SK-N-SH treated with all-trans-retinoic acid at 6 μM for 48 hours (cell line): Measurements from ENCODE around the gene RYR1.
"Not testable (repeated sequence)": the region's sequence is repeated elsewhere in the genome, so short reads cannot be mapped to it uniquely, and the experiment has no call there.

ENCODE experiments used
- ATAC-seq: fragments of 200-7000 bp; cut with Tn5 transposase; 3 replicates; pipeline ENCODE4 v1.9.1; 2020; ENCODE audit warnings: mild to moderate bottlenecking, moderate library complexity
- ARNTL ChIP-seq: fragments of 450-650 bp; formaldehyde crosslinking; IDR thresholded peaks from 2 replicates; pipeline ENCODE4 v1.5.0; 2020; ENCODE audit warnings: low read depth, mild to moderate bottlenecking, moderate library complexity, borderline replicate concordance
- BACH2 ChIP-seq: fragments of 250-450 bp; sonication (Bioruptor Pico); IDR thresholded peaks from 2 replicates; pipeline ENCODE4 v1.9.0; 2021; ENCODE audit warnings: mild to moderate bottlenecking, borderline replicate concordance
- CSDC2 ChIP-seq: fragments of 250-450 bp; sonication (Bioruptor Pico); IDR thresholded peaks from 2 replicates; pipeline ENCODE4 v1.5.0; 2020; ENCODE audit warnings: mild to moderate bottlenecking, moderate library complexity
- ESRRG ChIP-seq: fragments of 250-450 bp; sonication (Bioruptor Pico); IDR thresholded peaks from 2 replicates; pipeline ENCODE4 v1.6.1; 2021; ENCODE audit warnings: mild to moderate bottlenecking
- GLIS3 ChIP-seq: fragments of 250-450 bp; sonication (Bioruptor Pico); IDR thresholded peaks from 2 replicates; pipeline ENCODE4 v1.5.0; 2020; ENCODE audit warnings: mild to moderate bottlenecking, moderate library complexity
- ISL1 ChIP-seq: fragments of 250-450 bp; sonication (Bioruptor Pico); IDR thresholded peaks from 2 replicates; pipeline ENCODE4 v2.1.2; 2022; ENCODE audit warnings: mild to moderate bottlenecking, moderate library complexity
- OSR1 ChIP-seq: fragments of 250-450 bp; sonication (Bioruptor Pico); IDR thresholded peaks from 2 replicates; pipeline ENCODE4 v1.8.0; 2022; ENCODE audit warnings: moderate library complexity, mild to moderate bottlenecking, inconsistent platforms
- PPARA ChIP-seq: fragments of 250-450 bp; sonication (Bioruptor Pico); IDR thresholded peaks from 2 replicates; pipeline ENCODE4 v1.5.0; 2020; ENCODE audit warnings: mild to moderate bottlenecking, borderline replicate concordance
- RARB ChIP-seq: fragments of 250-450 bp; sonication (Bioruptor Pico); IDR thresholded peaks from 2 replicates; pipeline ENCODE4 v1.8.0; 2021; ENCODE audit warnings: mild to moderate bottlenecking, moderate library complexity
- SNAI2 ChIP-seq: fragments of 250-450 bp; sonication (Bioruptor Pico); IDR thresholded peaks from 2 replicates; pipeline ENCODE4 v1.5.0; 2020; ENCODE audit warnings: mild to moderate bottlenecking, moderate library complexity
- TCF4 ChIP-seq: fragments of 250-450 bp; sonication (Bioruptor Pico); IDR thresholded peaks from 2 replicates; pipeline ENCODE4 v1.8.0; 2021; ENCODE audit warnings: mild to moderate bottlenecking, moderate library complexity, borderline replicate concordance
- TOX ChIP-seq: fragments of 250-450 bp; sonication (Bioruptor Pico); IDR thresholded peaks from 2 replicates; pipeline ENCODE4 v1.8.0; 2021; ENCODE audit warnings: mild to moderate bottlenecking, moderate library complexity, borderline replicate concordance
- ZC3H10 ChIP-seq: fragments of 250-450 bp; sonication (Bioruptor Pico); IDR thresholded peaks from 2 replicates; pipeline ENCODE4 v1.5.1; 2021; ENCODE audit warnings: mild to moderate bottlenecking, moderate library complexity
- ZFP3 ChIP-seq: fragments of 250-450 bp; sonication (Bioruptor Pico); IDR thresholded peaks from 2 replicates; pipeline ENCODE4 v1.5.0; 2020; ENCODE audit warnings: mild to moderate bottlenecking, moderate library complexity
- ZFP30 ChIP-seq: fragments of 450-650 bp; formaldehyde crosslinking; IDR thresholded peaks from 2 replicates; pipeline ENCODE4 v1.5.0; 2022; ENCODE audit warnings: mild to moderate bottlenecking, moderate library complexity
- ZNF565 ChIP-seq: fragments of 450-650 bp; formaldehyde crosslinking; conservative IDR thresholded peaks from 2 replicates; pipeline ENCODE4 v1.5.0; 2020; ENCODE audit warnings: low read depth, mild to moderate bottlenecking, moderate library complexity
- ZNF8 ChIP-seq: fragments of 450-650 bp; formaldehyde crosslinking; IDR thresholded peaks from 2 replicates; pipeline ENCODE4 v1.5.0; 2020; ENCODE audit warnings: mild to moderate bottlenecking, moderate library complexity
- TF ChIP-seq, protein P1 (sequence below): fragments of 250-450 bp; sonication (Bioruptor Pico); IDR thresholded peaks from 2 replicates; pipeline ENCODE4 v1.5.0; 2020; ENCODE audit warnings: mild to moderate bottlenecking, moderate library complexity
- TF ChIP-seq, protein P2 (sequence below): fragments of 250-450 bp; sonication (Bioruptor Pico); IDR thresholded peaks from 2 replicates; pipeline ENCODE4 v1.8.0; 2020; ENCODE audit warnings: mild to moderate bottlenecking, moderate library complexity, borderline replicate concordance
- TF ChIP-seq, protein P3 (sequence below): fragments of 250-450 bp; sonication (Bioruptor Pico); IDR thresholded peaks from 2 replicates; pipeline ENCODE4 v1.5.1; 2020; ENCODE audit warnings: low read depth, mild to moderate bottlenecking, moderate library complexity
- TF ChIP-seq, protein P4 (sequence below): fragments of 250-450 bp; sonication (Bioruptor Pico); IDR thresholded peaks from 2 replicates; pipeline ENCODE4 v1.8.0; 2021; ENCODE audit warnings: low read depth, mild to moderate bottlenecking, moderate library complexity, borderline replicate concordance

RYR1 gene

DNA sequence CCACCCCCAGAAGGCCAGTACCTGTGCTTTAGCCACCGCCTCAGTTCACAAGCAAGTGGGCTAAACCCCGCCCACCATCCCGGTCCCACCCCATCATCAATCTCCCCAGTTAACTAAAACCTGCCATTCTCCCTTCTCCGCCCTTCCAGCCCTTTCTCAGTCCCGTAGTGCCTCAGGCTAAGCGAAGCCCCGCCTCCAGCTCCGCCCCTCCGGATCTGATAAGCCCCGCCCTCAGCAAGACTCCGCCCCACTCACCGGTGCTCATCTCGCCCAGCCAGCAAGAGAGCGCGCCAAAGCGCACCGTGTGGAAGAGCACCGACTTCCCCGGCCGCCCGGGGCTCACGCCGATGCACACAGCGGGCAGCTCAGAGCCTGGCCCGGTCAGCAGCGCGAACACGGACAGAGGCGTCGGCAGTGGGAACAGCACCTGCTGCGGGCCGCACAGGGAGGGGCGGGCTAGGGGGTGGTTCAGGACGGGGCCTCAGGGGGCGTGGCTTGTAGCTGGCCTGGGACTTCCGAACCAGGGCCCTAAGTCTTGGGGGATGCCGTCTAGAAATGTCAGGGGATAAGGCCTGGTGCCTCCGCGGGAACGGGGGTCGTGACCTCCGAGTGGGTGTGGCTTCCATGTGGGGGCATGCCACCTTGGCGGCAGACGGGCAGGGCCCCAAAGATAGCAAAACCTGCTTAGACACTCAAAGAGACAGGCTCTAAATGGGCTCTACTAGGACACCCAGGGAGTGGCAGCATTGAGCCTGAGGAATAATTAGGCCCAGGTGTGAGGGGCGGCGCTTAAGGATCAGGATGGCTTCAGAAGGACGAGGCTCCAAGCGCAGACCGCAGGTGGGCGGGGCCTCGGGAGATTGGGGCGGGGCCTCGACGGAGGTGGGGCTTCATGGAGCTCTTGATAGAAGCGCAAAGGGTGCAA lies 162.8 kb downstream of the RYR1 start:
- TF ChIP-seq GLIS3, result no peak
- no peak for TF ChIP-seq RARB (CRISPR knock-in tag)
- no peak for TF ChIP-seq TOX (CRISPR knock-in tag)
- no peak for TF ChIP-seq ZC3H10 (CRISPR knock-in tag)
- no peak for TF ChIP-seq OSR1
- TF ChIP-seq, protein P1, sequence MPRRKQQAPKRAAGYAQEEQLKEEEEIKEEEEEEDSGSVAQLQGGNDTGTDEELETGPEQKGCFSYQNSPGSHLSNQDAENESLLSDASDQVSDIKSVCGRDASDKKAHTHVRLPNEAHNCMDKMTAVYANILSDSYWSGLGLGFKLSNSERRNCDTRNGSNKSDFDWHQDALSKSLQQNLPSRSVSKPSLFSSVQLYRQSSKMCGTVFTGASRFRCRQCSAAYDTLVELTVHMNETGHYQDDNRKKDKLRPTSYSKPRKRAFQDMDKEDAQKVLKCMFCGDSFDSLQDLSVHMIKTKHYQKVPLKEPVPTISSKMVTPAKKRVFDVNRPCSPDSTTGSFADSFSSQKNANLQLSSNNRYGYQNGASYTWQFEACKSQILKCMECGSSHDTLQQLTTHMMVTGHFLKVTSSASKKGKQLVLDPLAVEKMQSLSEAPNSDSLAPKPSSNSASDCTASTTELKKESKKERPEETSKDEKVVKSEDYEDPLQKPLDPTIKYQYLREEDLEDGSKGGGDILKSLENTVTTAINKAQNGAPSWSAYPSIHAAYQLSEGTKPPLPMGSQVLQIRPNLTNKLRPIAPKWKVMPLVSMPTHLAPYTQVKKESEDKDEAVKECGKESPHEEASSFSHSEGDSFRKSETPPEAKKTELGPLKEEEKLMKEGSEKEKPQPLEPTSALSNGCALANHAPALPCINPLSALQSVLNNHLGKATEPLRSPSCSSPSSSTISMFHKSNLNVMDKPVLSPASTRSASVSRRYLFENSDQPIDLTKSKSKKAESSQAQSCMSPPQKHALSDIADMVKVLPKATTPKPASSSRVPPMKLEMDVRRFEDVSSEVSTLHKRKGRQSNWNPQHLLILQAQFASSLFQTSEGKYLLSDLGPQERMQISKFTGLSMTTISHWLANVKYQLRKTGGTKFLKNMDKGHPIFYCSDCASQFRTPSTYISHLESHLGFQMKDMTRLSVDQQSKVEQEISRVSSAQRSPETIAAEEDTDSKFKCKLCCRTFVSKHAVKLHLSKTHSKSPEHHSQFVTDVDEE (CRISPR knock-in tag), result no peak
- no peak for TF ChIP-seq CSDC2 (CRISPR knock-in tag)
- no peak for TF ChIP-seq ISL1
- no peak for TF ChIP-seq ZFP3 (CRISPR knock-in tag)
- peak; percentile 80 for ATAC-seq

DNA sequence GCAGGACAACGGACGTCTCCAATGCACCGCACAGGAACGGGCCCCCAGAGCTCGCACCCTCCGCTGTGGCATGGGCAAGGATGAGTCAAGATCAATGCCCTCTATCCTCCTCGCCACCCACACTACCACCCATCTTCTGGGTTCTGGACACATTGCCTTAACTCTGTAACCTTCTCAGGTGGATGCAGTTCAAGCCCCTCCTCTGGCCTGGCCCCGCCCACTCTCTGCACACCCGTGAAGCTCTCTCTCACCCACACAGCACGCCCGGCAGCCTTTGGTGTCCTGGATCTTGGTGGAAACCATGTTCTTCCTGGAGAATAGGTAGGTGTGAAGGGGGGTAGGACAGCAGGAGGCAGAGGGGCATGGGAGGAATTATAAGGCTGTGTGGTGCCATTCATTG lies 163.6 kb downstream of the RYR1 start:
- no peak for ATAC-seq

DNA sequence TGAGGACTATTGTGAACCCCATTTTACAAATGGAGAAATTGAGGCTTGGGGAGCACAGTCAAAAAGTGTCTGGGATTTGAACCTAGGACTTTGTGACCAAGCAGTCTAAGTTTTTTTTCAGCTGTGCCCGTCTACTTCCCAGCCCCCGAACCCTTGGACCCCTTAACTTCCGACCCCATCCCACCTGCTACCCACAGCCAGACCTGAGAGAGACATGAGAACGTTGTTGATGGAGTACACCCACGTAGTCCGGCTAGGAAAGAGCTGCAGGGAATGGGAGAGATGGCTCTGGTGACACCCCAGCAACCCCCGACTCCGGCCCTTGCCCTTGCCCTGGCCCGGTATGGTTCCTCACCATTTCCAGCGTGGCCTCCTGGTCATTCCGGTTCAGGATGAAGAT lies 166.2 kb downstream of the RYR1 start:
- no peak for ATAC-seq

More for the DNA sequence above, 163.6 kb downstream of the RYR1 start:
- TF ChIP-seq BACH2 (CRISPR knock-in tag) (no peak), TCF4 (CRISPR knock-in tag) (no peak), ARNTL (no peak), OSR1 (no peak)
- TF ChIP-seq, protein P2, sequence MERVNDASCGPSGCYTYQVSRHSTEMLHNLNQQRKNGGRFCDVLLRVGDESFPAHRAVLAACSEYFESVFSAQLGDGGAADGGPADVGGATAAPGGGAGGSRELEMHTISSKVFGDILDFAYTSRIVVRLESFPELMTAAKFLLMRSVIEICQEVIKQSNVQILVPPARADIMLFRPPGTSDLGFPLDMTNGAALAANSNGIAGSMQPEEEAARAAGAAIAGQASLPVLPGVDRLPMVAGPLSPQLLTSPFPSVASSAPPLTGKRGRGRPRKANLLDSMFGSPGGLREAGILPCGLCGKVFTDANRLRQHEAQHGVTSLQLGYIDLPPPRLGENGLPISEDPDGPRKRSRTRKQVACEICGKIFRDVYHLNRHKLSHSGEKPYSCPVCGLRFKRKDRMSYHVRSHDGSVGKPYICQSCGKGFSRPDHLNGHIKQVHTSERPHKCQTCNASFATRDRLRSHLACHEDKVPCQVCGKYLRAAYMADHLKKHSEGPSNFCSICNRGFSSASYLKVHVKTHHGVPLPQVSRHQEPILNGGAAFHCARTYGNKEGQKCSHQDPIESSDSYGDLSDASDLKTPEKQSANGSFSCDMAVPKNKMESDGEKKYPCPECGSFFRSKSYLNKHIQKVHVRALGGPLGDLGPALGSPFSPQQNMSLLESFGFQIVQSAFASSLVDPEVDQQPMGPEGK (CRISPR knock-in tag), result no peak

DNA sequence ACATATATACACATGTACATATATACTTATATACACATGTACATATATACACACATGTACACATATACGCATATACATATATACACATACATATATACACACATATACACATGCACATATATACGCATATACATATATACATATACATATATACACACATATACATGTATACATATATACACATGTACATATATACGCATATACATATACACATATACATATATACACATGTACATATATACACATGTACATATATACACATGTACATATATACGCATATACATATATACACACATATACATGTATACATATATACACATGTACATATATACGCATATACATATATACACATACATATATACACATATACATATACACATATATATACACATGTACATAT lies 169.4 kb downstream of the RYR1 start:
- ATAC-seq, result not testable (repeated sequence)

More for the DNA sequence above, 166.2 kb downstream of the RYR1 start:
- TF ChIP-seq ZFP30 (CRISPR knock-in tag), result no peak
- TF ChIP-seq, protein P2 (CRISPR knock-in tag), result no peak
- no peak for TF ChIP-seq ISL1
- no peak for TF ChIP-seq ZC3H10 (CRISPR knock-in tag)
- TF ChIP-seq, protein P3, sequence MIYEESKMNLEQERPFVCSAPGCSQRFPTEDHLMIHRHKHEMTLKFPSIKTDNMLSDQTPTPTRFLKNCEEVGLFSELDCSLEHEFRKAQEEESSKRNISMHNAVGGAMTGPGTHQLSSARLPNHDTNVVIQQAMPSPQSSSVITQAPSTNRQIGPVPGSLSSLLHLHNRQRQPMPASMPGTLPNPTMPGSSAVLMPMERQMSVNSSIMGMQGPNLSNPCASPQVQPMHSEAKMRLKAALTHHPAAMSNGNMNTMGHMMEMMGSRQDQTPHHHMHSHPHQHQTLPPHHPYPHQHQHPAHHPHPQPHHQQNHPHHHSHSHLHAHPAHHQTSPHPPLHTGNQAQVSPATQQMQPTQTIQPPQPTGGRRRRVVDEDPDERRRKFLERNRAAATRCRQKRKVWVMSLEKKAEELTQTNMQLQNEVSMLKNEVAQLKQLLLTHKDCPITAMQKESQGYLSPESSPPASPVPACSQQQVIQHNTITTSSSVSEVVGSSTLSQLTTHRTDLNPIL, result no peak
- TF ChIP-seq RARB (CRISPR knock-in tag), result no peak
- TF ChIP-seq ZNF8 (CRISPR knock-in tag), result no peak
- no peak for TF ChIP-seq ZNF565 (CRISPR knock-in tag)
- TF ChIP-seq OSR1, result no peak
- no peak for TF ChIP-seq SNAI2 (CRISPR knock-in tag)
- no peak for TF ChIP-seq BACH2 (CRISPR knock-in tag)
- TF ChIP-seq PPARA (CRISPR knock-in tag), result no peak
- TF ChIP-seq, protein P4, sequence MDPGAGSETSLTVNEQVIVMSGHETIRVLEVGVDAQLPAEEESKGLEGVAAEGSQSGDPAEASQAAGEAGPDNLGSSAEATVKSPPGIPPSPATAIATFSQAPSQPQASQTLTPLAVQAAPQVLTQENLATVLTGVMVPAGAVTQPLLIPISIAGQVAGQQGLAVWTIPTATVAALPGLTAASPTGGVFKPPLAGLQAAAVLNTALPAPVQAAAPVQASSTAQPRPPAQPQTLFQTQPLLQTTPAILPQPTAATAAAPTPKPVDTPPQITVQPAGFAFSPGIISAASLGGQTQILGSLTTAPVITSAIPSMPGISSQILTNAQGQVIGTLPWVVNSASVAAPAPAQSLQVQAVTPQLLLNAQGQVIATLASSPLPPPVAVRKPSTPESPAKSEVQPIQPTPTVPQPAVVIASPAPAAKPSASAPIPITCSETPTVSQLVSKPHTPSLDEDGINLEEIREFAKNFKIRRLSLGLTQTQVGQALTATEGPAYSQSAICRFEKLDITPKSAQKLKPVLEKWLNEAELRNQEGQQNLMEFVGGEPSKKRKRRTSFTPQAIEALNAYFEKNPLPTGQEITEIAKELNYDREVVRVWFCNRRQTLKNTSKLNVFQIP (CRISPR knock-in tag), result no peak
- TF ChIP-seq ESRRG (CRISPR knock-in tag), result no peak
- no peak for TF ChIP-seq ZFP3 (CRISPR knock-in tag)
- no peak for TF ChIP-seq GLIS3
- TF ChIP-seq, protein P1 (CRISPR knock-in tag), result no peak
- TF ChIP-seq CSDC2 (CRISPR knock-in tag), result no peak
